Upper lobe of left lung (tissue), 6 donors: Measurements from ENCODE around the gene PIERCE2. TPM values are rescaled to one million over a fixed set of nuclear protein-coding genes. Genes with fewer than 3 reads are reported as not detected.
"Not testable (repeated sequence)": the region's sequence is repeated elsewhere in the genome, so short reads cannot be mapped to it uniquely, and the experiment has no call there.

ENCODE experiments used
- ATAC-seq, 2 donors: fragments of 200-7000 bp; cut with Tn5 transposase; one replicate each; pipeline ENCODE4 v1.9.1; 2022; ENCODE audit warnings: mild to moderate bottlenecking in 2 of 2, moderate library complexity in 2 of 2; ENCODE audit not compliant: low FRiP score in 2 of 2
- DNase-seq, 2 donors: peaks; one replicate each; pipeline ENCODE4 v3.0.0-alpha.2; 2019 to 2020
- H3K27ac ChIP-seq, 4 donors: fragments of 200-600 bp; sonication (generic); one replicate each; pipeline ENCODE4 v1.5.1; 2016 to 2019
- H3K27me3 ChIP-seq, 4 donors: fragments of 200-600 bp; sonication (generic); one replicate each; pipeline ENCODE4 v1.5.1; 2017 to 2019
- H3K36me3 ChIP-seq, 4 donors: fragments of 200-600 bp; sonication (generic); one replicate each; pipeline ENCODE4 v1.5.1; 2016 to 2019
- H3K4me1 ChIP-seq, 4 donors: fragments of 200-600 bp; sonication (generic); one replicate each; pipeline ENCODE4 v1.5.1; 2018 to 2019
- H3K4me3 ChIP-seq, 4 donors: fragments of 200-600 bp; sonication (generic); one replicate each; pipeline ENCODE4 v1.5.1; 2017 to 2019; ENCODE audit warnings: mild to moderate bottlenecking in 2 of 4, moderate library complexity in 1 of 4
- H3K9me3 ChIP-seq, 4 donors: fragments of 200-600 bp; sonication (generic); one replicate each; pipeline ENCODE4 v1.5.1; 2018 to 2019
- EP300 ChIP-seq, 4 donors: sonication (generic); formaldehyde crosslinking; IDR thresholded peaks; one replicate each; pipeline ENCODE4 v1.5.1; 2017; ENCODE audit warnings: antibody characterized with exemption in 4 of 4, control low read depth in 2 of 4
- POLR2A ChIP-seq, 4 donors: fragments of 450-650 bp; IDR thresholded peaks; one replicate each; pipeline ENCODE4 v1.5.1; 2016 to 2017; ENCODE audit warnings: antibody characterized with exemption in 4 of 4, mild to moderate bottlenecking in 2 of 4
- POLR2AphosphoS5 ChIP-seq, 2 donors: sonication (generic); formaldehyde crosslinking; IDR thresholded peaks; one replicate each; pipeline ENCODE4 v1.5.1; 2017; ENCODE audit warnings: antibody characterized with exemption in 2 of 2
- WGBS, 2 donors: methylation state at CpG; one replicate each; pipeline ENCODE4 v1.1.5; 2017 to 2018; 5-methylcytosine and 5-hydroxymethylcytosine counted together
- total RNA-seq, 6 donors: library from RNA; depleted of rRNA in 4 of 6; stranded (reverse); fragments of >200 nt in 4 of 6; gene quantifications; one replicate each; pipeline versions ENCODE4 v1.1.0 to v1.2.1, GENCODE V29; 2016 to 2021
- TF ChIP-seq, protein P1 (sequence below), 6 experiments: fragments of 450-650 bp in 4 of 6; fragments of 200-600 bp in 2 of 6; sonication (generic) in 2 of 6; IDR thresholded peaks; one replicate each; pipeline ENCODE4 v1.5.1; 2016 to 2019; ENCODE audit warnings: antibody characterized with exemption in 6 of 6
- donor health status: DM: no; HTN: no; CAD: no; lungs with moderate emphysema.
- donor health status: DM: no; HTN: yes; CAD: no; lungs with severe emphysema.

The PIERCE2 gene
- total RNA-seq, 6 donors from 2014 or later: 1.3 to 9.1 (median 2.5) TPM; not detected in 2

DNA sequence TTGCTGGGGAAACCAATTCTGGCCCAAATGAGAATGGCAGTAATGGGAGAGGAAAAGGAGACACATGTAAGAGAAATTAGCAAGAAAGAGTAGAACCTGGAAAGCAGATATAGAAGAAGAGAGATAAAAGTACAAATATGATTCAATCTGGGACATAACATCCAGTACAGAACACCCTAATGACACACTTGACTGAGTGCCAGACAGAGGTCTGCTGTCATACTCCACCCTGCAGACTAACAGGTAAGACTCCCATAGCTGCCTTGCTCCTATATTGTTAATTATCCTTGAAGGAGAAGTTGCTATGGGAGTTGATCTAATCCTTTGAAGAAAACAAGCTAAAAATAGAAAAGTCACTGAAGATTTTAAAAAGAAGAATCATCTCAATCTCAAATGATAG lies 21.3 kb upstream of the PIERCE2 start:
- Histone ChIP-seq H3K27me3 (no peaks in the 10 kb centered on the region), H3K36me3 (peaks cover 9 to 51% (median 15%) of the 10 kb centered on the region in 4 donors), H3K4me1 (no peaks in the 10 kb centered on the region), H3K27ac (no peak overlapping the region), H3K9me3 (no peaks in the 10 kb centered on the region), H3K4me3 (no peak overlapping the region)
- ATAC-seq (no peak), DNase-seq (no peak)
- TF ChIP-seq, protein P1, sequence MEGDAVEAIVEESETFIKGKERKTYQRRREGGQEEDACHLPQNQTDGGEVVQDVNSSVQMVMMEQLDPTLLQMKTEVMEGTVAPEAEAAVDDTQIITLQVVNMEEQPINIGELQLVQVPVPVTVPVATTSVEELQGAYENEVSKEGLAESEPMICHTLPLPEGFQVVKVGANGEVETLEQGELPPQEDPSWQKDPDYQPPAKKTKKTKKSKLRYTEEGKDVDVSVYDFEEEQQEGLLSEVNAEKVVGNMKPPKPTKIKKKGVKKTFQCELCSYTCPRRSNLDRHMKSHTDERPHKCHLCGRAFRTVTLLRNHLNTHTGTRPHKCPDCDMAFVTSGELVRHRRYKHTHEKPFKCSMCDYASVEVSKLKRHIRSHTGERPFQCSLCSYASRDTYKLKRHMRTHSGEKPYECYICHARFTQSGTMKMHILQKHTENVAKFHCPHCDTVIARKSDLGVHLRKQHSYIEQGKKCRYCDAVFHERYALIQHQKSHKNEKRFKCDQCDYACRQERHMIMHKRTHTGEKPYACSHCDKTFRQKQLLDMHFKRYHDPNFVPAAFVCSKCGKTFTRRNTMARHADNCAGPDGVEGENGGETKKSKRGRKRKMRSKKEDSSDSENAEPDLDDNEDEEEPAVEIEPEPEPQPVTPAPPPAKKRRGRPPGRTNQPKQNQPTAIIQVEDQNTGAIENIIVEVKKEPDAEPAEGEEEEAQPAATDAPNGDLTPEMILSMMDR (IDR thresholded peaks at IDR 0.05): no peak
- TF ChIP-seq EP300 (IDR thresholded peaks at IDR 0.05): no peak
- no peak for TF ChIP-seq POLR2AphosphoS5 (IDR thresholded peaks at IDR 0.05)
- no peak for TF ChIP-seq POLR2A (IDR thresholded peaks at IDR 0.05)

DNA sequence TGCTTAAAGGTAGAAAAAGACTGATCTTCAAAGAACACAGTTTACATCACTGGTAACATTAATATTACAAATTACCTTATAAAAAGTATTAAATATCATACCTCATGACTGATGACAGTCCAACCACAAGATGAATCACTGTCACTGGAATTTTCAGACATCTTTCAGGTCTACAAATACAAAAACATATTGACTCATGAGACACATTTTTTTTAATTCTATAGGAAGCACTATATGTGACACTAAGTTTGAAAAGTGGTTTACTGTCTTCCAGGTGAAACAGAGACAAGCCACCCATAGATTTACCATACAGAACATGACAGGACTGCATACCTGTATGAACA lies 19.1 kb upstream of the PIERCE2 start:
- H3K27ac ChIP-seq: no peak overlapping the region
- no peak overlapping the region for H3K4me3 ChIP-seq
- H3K9me3 ChIP-seq: no peaks in the 10 kb centered on the region
- DNase-seq: no peak
- TF ChIP-seq POLR2AphosphoS5 (IDR thresholded peaks at IDR 0.05): no peak
- no peak for TF ChIP-seq POLR2A (IDR thresholded peaks at IDR 0.05)
- TF ChIP-seq, protein P1 (IDR thresholded peaks at IDR 0.05): no peak
- TF ChIP-seq EP300 (IDR thresholded peaks at IDR 0.05): no peak
- no peak for ATAC-seq
- no peaks in the 10 kb centered on the region for H3K27me3 ChIP-seq
- H3K4me1 ChIP-seq: peaks cover 0 to 2% (median under 1%) of the 10 kb centered on the region in 4 donors
- peaks cover 9 to 35% (median 11%) of the 10 kb centered on the region in 4 donors for H3K36me3 ChIP-seq

DNA sequence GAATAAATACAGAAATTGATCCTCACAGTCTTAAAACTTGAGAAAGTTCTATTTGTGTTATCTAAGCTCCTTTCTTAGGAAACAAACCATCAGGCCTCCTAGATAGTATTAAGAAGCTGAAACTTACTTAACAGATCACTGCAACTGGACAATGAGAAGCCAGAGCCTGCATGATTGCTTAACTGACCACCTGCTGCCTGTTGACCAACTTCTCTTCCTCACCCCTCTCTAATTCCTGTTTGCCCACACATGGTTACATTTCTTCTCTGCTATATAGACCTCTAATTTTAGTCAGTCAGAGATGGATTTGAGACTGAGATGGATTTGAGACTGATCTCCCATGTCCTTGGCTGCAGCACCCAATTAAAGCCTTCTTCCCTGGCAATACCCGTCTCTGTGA lies 13.6 kb upstream of the PIERCE2 start:
- peaks cover 4 to 11% (median 7%) of the 10 kb centered on the region in 4 donors for H3K4me1 ChIP-seq
- H3K27me3 ChIP-seq: no peaks in the 10 kb centered on the region
- H3K4me3 ChIP-seq: no peak overlapping the region
- H3K36me3 ChIP-seq: no peaks in the 10 kb centered on the region
- H3K9me3 ChIP-seq: no peaks in the 10 kb centered on the region
- DNase-seq: peak in 1 of 2 donors; percentile 61
- H3K27ac ChIP-seq: peak overlapping the region in 2 of 4 donors; percentile 28 to 65
- WGBS, 2 donors: 90 to 100% methylated on average over 1 of the region's 1 CpG
- peak in 1 of 2 donors; percentile 9 for TF ChIP-seq POLR2AphosphoS5 (IDR thresholded peaks at IDR 0.05)
- no peak for TF ChIP-seq EP300 (IDR thresholded peaks at IDR 0.05)
- TF ChIP-seq, protein P1 (IDR thresholded peaks at IDR 0.05): no peak
- TF ChIP-seq POLR2A (IDR thresholded peaks at IDR 0.05): no peak
- ATAC-seq: peak in 1 of 2 donors; percentile 58

DNA sequence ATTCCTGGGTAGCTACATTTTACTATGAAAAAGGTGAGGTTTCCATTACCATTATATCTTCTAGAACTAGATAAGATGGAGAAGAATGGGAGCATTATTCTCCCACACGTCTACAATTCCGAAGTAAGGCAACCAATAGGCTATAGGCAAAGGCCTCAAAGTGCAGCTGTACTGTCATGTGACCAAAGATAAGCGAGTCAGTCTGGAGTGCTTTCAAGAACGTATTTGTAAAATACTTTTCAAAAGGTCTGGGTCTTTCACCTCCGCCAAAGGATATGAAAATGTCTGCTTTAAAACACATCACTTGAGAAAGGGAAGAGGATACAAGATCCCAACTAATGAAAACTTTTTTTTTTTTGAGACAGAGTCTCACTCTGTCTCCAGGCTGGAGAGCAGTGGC lies 10.1 kb upstream of the PIERCE2 start:
- DNase-seq (no peak), ATAC-seq (no peak)
- TF ChIP-seq, protein P1 (IDR thresholded peaks at IDR 0.05): no peak
- TF ChIP-seq POLR2AphosphoS5 (IDR thresholded peaks at IDR 0.05): no peak
- no peak for TF ChIP-seq POLR2A (IDR thresholded peaks at IDR 0.05)
- no peak for TF ChIP-seq EP300 (IDR thresholded peaks at IDR 0.05)
- Histone ChIP-seq H3K4me3 (no peak overlapping the region), H3K27ac (no peak overlapping the region), H3K9me3 (no peaks in the 10 kb centered on the region), H3K36me3 (no peaks in the 10 kb centered on the region), H3K4me1 (peaks cover 14 to 27% (median 16%) of the 10 kb centered on the region in 4 donors), H3K27me3 (no peaks in the 10 kb centered on the region)
- 95 to 97% methylated on average over 5 of the region's 5 CpGs for WGBS, 2 donors

GRCh38 chr15:55400050-55400449 lies 8.2 kb upstream of the PIERCE2 start:
- 83 to 94% methylated on average over 8 of the region's 8 CpGs for WGBS, 2 donors
- ATAC-seq, H3K4me3 ChIP-seq: not testable (repeated sequence)

More at GRCh38 chr15:55400050-55400449, 8.2 kb upstream of the PIERCE2 start:
- not testable (repeated sequence) for DNase-seq, H3K9me3 ChIP-seq, H3K27me3 ChIP-seq, H3K27ac ChIP-seq, H3K36me3 ChIP-seq
- peaks cover 23 to 35% (median 26%) of the 10 kb centered on the region in 4 donors for H3K4me1 ChIP-seq
